HG03108 (cell line): ENCODE results near the gene SAMD4A.
A peak's percentile ranks its signal among the peaks of the same experiment; 100 is the strongest.

ENCODE experiments used
- ATAC-seq: cut with Tn5 transposase; IDR thresholded peaks from one replicate; pipeline ENCODE4 v1.9.1; 2021; ENCODE audit warnings: moderate library complexity; ENCODE audit not compliant: unreplicated experiment

The SAMD4A gene

GRCh38 chr14:54566410-54567223, at the start of gene SAMD4A:
Gene SAMD4A (plus strand): TSS chr14:54567128. CDS start chr14:54567917, 789 bp downstream.
- peak; percentile 29 for ATAC-seq

DNA sequence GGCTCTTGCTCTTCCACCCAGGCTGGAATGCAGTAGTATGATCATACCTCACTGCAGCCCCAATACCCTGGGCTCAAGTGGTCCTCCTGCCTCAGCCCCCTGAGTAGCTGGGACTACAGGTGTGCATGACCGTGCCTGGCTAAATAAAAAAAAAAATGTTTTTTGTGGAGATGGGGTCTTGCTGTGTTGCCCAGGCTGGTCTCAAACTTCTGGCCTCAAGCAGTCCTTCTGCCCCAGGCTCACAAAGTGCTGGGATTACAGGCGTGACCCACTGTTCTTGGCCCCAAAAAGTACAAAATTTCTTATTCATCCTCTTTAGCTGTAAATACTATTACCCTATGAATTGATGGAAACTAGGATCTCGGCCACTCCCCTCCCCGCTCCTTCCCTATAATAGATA, 42.5 kb upstream of the SAMD4A start:
- no peak for ATAC-seq

DNA sequence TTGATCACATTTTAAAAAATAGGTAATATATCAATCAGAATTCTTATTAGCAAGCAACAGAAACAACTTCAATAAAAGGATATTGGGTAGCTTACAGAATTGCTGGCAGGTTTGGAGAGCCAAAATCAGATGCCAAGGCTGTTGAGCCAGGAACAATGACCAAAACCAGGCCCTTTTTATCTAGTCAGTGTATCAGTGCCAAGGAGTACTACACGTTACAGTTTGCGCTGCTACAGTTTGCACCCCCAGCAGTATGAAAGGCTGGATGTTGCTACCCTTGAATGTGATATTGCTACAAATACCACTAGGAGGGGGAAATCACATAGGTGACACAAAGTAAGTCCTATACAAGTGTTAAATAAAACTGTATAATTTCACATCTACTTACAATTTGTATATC, 38.0 kb upstream of the SAMD4A start:
- no peak for ATAC-seq

DNA sequence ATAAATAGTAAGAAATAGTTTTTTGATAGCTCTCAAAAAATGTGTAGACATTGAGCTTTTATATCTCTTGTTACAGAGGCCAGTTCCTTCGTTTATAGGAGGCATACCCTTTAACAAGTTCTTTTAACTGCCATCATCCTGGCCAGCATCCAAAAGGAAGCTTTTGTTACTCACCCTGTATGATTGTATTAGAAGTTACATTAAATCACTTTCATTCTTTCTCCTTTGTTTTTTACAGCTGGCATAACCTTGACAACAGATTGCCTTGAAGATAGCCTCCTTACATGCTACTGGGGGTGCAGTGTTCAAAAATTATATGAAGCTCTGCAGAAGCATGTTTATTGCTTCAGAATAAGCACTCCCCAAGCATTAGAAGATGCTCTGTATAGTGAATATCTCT, 37.1 kb upstream of the SAMD4A start:
- ATAC-seq, result no peak

GRCh38 chr14:54532111-54533012, 34.6 kb upstream of the SAMD4A start:
- peak; percentile 84 for ATAC-seq

GRCh38 chr14:54533100-54533499, 33.8 kb upstream of the SAMD4A start:
- ATAC-seq, result no peak

- ATAC-seq, result no peak
Observed at GRCh38 chr14:54535126-54535525, 31.8 kb upstream of the SAMD4A start.

GRCh38 chr14:54535646-54536045, 31.3 kb upstream of the SAMD4A start:
- ATAC-seq, result no peak

DNA sequence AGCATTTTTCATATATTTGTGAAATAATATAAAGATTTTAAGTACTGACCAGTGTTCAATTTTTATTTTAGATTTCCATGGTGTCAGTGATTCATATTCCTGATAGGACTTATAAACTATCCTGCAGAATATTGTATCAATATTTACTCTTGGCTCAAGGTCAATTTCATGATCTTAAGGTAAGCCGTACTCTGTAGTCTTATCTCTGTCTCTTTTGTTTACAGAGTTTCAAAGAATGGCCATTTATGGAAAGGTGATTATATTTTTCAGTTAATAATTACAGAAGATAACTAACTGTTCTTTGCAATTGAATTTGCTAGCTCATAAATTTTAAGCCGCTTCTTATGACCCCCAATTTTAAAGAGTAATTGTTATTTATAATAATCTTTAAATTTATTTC, 29.3 kb upstream of the SAMD4A start:
- no peak for ATAC-seq

DNA sequence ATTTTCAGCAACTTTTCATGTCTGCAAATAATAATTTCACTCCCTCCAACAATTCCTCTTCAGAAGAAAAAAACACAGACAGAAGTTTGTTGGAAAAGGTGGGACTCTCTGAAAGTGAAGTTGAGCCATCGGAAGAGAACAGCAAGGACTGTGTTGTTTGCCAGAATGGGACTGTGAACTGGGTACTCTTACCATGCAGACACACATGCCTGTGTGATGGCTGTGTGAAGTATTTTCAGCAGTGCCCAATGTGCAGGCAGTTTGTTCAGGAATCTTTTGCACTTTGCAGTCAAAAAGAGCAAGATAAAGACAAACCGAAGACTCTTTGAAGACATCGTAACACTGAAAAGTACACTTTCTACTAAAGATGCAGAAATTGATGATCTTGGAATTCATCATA, 28.9 kb upstream of the SAMD4A start:
- no peak for ATAC-seq

DNA sequence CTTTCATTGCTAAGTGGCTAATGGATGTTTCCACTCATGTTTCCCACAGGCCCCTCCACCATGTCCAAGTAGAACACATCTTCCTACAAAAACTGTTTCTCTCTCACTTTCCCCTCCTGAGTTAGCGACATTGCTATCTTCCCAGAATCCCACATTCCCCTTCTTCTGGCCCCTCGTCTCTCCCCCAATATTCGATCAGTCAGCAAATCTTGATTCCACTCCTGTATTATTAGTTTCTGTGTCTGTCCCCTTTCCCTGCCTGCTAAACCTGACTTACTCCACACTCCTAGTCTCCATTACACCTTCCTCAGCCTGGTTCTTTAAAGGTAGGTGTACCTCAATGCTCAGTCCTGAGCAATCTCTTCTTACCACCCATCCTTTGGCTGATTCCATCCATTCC, 19.3 kb upstream of the SAMD4A start:
- ATAC-seq, result no peak

- no peak for ATAC-seq
Observed at GRCh38 chr14:54548491-54548890, 18.4 kb upstream of the SAMD4A start.

DNA sequence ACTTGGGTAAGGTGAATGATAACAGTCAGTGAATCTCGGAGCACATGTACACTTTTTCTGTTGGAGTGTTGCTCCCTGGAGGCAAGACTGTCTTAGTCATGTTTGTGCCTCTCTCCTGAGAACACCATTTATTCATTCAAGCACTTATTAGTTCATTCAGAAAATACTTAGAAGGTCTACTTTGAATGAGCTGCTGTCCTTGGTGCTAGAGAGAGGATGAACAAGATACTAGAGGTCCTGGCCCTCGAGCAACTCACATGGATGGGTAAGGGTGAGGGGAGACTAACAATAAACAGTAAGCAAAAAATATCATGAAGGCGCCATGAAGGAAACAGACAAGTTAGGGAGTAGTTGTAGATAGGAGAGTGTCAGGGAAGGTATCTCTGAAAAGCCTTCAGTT, 17.1 kb upstream of the SAMD4A start:
- no peak for ATAC-seq

GRCh38 chr14:54550514-54550913, 16.4 kb upstream of the SAMD4A start:
- no peak for ATAC-seq

DNA sequence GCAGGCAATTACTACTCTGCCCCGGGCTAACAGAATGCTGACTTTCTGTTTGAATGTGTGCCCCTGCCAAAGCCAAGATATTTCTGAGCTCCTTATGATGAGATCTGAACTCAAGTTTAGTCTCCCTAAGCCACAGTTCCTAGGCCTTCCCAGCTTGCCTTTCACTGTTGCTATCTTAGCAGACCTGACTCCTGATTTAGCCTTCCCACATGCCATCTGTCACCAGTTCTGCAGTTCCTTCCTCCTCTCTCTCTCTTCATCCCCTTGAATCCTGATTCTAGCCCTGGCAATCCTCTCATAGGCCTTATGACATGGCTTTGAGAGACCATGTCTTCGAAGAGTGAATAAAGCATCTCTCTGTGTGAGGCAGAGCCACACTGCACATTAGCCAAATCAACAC, 12.5 kb upstream of the SAMD4A start:
- no peak for ATAC-seq

- no peak for ATAC-seq
Observed at GRCh38 chr14:54555651-54556050, 11.3 kb upstream of the SAMD4A start.

DNA sequence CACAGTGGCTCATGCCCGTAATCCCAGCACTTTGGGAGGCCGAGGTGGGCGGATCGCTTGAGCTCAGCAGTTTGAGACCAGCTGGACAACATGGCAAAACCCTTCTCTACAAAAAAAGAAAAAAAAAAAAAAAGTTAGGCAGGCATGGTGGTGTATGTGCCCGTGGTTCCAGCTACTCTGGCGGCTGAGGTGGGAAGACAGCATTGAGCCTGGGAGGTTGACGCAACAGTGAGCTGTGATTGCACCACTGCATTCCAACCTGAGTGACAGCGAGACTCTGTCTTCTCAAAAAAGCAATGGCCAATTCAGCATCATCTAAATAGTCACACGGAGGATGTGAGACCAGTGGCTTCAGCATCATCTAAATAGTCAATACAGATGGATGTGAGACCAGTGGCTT, 10.4 kb upstream of the SAMD4A start:
- ATAC-seq, result no peak

- no peak for ATAC-seq
Observed at GRCh38 chr14:54562334-54562733, 4.6 kb upstream of the SAMD4A start.

DNA sequence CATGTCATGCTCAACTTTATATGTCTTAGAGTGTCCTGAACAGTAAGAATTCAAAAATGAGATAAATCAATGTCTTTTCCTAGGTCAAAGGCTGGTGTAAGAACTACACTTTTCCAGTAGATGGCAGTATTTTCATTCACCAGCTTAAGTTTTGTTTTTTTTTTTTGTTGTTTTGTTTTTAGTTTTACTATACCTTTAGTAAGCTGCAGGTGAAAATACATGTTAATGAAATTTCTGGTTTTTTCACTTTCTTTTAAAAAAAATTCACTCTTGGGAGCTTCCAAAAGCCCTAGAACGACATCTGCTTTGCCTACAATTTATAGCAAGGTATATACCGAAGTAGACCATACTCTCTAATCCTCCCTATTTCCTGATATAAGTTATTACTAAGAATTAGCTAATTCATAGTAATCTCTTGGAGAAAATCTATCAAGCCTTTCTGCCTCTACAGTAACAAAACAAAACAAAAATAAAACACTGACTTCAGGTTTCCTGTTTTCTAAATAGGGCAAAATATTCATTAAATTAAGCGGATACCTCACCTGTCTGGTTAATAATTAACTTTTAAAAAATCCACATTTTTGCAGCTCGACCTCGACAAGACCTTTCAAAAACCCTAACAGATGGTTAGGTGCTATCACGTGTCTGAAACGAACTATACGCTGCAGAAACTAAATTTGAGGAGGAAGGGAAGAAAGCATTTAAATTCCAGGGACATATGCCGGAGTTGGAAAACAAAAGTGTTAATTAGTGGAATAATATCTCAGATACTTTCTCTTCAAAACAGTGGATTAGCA, 2.7 kb upstream of the SAMD4A start:
- no peak for ATAC-seq

DNA sequence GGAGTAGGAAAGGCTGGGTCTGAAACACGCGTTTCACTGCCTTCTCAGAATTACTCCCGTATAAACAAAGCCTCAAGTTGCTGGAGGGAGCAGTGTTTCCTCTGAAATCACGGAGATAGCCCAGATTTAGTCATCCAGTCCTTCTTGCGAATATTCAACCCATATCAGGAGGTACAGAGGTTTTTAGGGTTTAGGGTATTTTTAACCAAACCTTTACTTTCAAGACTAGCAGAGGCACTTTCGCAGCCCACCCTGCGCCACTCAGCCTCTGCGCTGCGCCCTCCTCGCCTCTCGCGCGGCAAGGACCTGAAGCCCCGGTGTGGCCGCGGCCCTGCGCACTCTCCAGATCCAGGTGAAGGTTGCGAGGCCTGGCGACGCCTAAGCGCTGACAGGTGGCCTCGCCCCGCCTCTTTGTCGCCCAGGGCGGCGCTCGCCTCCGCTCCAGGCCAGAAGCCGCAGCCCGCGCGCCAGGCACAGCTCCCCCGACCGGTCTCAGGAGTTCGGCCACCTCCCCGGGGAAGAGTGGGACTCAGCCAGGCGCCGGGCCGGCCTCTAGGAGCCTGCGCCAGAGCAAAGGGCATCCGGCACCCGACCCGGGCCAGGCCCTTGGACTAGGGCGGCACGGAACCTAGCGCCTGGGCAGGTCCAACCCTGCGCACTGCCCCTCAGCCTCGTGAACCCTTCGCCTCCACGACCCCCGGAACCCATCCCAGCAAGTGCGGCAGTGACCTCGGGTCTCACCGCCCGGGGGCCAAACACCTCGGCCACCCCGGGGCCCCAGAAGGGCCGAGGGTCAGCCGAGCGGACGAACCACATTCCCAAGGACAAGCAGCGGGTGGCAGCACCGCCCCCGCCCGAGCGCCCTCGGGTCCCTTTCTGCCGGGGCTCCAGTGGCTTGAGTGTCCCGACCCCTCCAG, 1.8 kb upstream of the SAMD4A start:
- peak; percentile 38 for ATAC-seq
